Ectodermal cell (in vitro differentiated cells): ENCODE measurements around the gene PPIF.

Source experiments
- H3K27ac ChIP-seq: 2 replicates; pipeline ENCODE4 v1.7.0; 2013; ENCODE audit warnings: mild to moderate bottlenecking, low read depth, low read length; ENCODE audit not compliant: insufficient read depth, poor library complexity, severe bottlenecking
- H3K27me3 ChIP-seq: 2 replicates; pipeline ENCODE4 v1.7.0; 2013; ENCODE audit warnings: mild to moderate bottlenecking, low read length; ENCODE audit not compliant: insufficient read depth, control insufficient read depth, poor library complexity, severe bottlenecking
- H3K36me3 ChIP-seq: one replicate; pipeline ENCODE4 v1.7.0; 2013; ENCODE audit warnings: low read length; ENCODE audit not compliant: control insufficient read depth, insufficient read depth
- H3K4me1 ChIP-seq: one replicate; pipeline ENCODE4 v1.7.0; 2013; ENCODE audit warnings: low read length; ENCODE audit not compliant: control insufficient read depth, insufficient read depth
- H3K4me3 ChIP-seq: 2 replicates; pipeline ENCODE4 v1.7.0; 2013; ENCODE audit warnings: low read depth, low read length, control low read depth; ENCODE audit not compliant: insufficient read depth
- H3K9me3 ChIP-seq: 2 replicates; pipeline ENCODE4 v1.7.0; 2013; ENCODE audit warnings: mild to moderate bottlenecking, low read length, moderate library complexity; ENCODE audit not compliant: control insufficient read depth
- WGBS, 2 experiments: methylation state at CpG; one replicate each; pipeline ENCODE4 v1.1.7; 2013; ENCODE audit warnings: missing lambda C conversion rate in 2 of 2; 5-methylcytosine and 5-hydroxymethylcytosine counted together

Gene PPIF

GRCh38 chr10:79394664-79395063 is 47.4 kb downstream of the PPIF start:
- Histone ChIP-seq H3K36me3 (no peaks in the 10 kb centered on the region), H3K4me3 (no peak overlapping the region), H3K9me3 (no peaks in the 10 kb centered on the region), H3K4me1 (peaks cover 11% of the 10 kb centered on the region), H3K27me3 (no peaks in the 10 kb centered on the region), H3K27ac (no peak overlapping the region)
- WGBS, 2 experiments, result 92 to 93% methylated on average over 5 of the region's 5 CpGs

GRCh38 chr10:79396520-79396919 is 49.3 kb downstream of the PPIF start:
- peaks cover 15% of the 10 kb centered on the region for H3K4me1 ChIP-seq
- H3K4me3 ChIP-seq, result no peak overlapping the region
- no peaks in the 10 kb centered on the region for H3K36me3 ChIP-seq
- H3K27ac ChIP-seq, result no peak overlapping the region
- 92 to 94% methylated on average over 5 of the region's 5 CpGs for WGBS, 2 experiments
- no peaks in the 10 kb centered on the region for H3K27me3 ChIP-seq
- H3K9me3 ChIP-seq, result no peaks in the 10 kb centered on the region

- Histone ChIP-seq H3K27me3 (no peaks in the 10 kb centered on the region), H3K36me3 (no peaks in the 10 kb centered on the region), H3K4me3 (no peak overlapping the region), H3K9me3 (no peaks in the 10 kb centered on the region), H3K4me1 (peaks cover 19% of the 10 kb centered on the region), H3K27ac (no peak overlapping the region)
- WGBS, 2 experiments, result 90 to 91% methylated on average over 6 of the region's 6 CpGs
Measured at GRCh38 chr10:79397051-79397450, 49.8 kb downstream of the PPIF start.

- WGBS, 2 experiments, result 83 to 85% methylated on average over 17 of the region's 17 CpGs
Measured at GRCh38 chr10:79397575-79398303, 50.5 kb downstream of the PPIF start.

GRCh38 chr10:79398642-79399041 is 51.4 kb downstream of the PPIF start:
- Histone ChIP-seq H3K4me3 (no peak overlapping the region), H3K27ac (no peak overlapping the region), H3K36me3 (no peaks in the 10 kb centered on the region), H3K27me3 (no peaks in the 10 kb centered on the region), H3K9me3 (no peaks in the 10 kb centered on the region), H3K4me1 (peaks cover 32% of the 10 kb centered on the region)
- WGBS, 2 experiments, result 94 to 97% methylated on average over 4 of the region's 4 CpGs

More at GRCh38 chr10:79397575-79398303, 50.5 kb downstream of the PPIF start:
- no peak overlapping the region for H3K4me3 ChIP-seq
- H3K27me3 ChIP-seq, result no peaks in the 10 kb centered on the region
- H3K4me1 ChIP-seq, result peaks cover 23% of the 10 kb centered on the region
- no peaks in the 10 kb centered on the region for H3K36me3 ChIP-seq
- H3K9me3 ChIP-seq, result no peaks in the 10 kb centered on the region
- no peak overlapping the region for H3K27ac ChIP-seq

GRCh38 chr10:79399223-79399831 is 52.1 kb downstream of the PPIF start:
- whole genome bisulfite sequencing, 2 experiments, result 12 to 22% methylated on average over 15 of the region's 15 CpGs
- Histone ChIP-seq H3K27ac (peak overlapping the region; percentile 62), H3K36me3 (no peaks in the 10 kb centered on the region), H3K4me3 (no peak overlapping the region), H3K27me3 (no peaks in the 10 kb centered on the region), H3K9me3 (no peaks in the 10 kb centered on the region), H3K4me1 (peaks cover 39% of the 10 kb centered on the region)

- whole genome bisulfite sequencing, 2 experiments, result 76 to 81% methylated on average over 11 of the region's 11 CpGs
- no peaks in the 10 kb centered on the region for H3K9me3 ChIP-seq
- H3K4me1 ChIP-seq, result peaks cover 49% of the 10 kb centered on the region
- H3K4me3 ChIP-seq, result no peak overlapping the region
- H3K27me3 ChIP-seq, result no peaks in the 10 kb centered on the region
- no peak overlapping the region for H3K27ac ChIP-seq
- no peaks in the 10 kb centered on the region for H3K36me3 ChIP-seq
Measured at GRCh38 chr10:79400146-79401004, 53.1 kb downstream of the PPIF start.

- Histone ChIP-seq H3K27ac (no peak overlapping the region), H3K4me1 (peaks cover 58% of the 10 kb centered on the region), H3K36me3 (no peaks in the 10 kb centered on the region), H3K9me3 (no peaks in the 10 kb centered on the region), H3K27me3 (no peaks in the 10 kb centered on the region), H3K4me3 (no peak overlapping the region)
- WGBS, 2 experiments, result 81 to 82% methylated on average over 23 of the region's 23 CpGs
Measured at GRCh38 chr10:79401015-79401921, 54.0 kb downstream of the PPIF start.

- no peaks in the 10 kb centered on the region for H3K9me3 ChIP-seq
- H3K4me3 ChIP-seq, result no peak overlapping the region
- WGBS, 2 experiments, result 96 to 97% methylated on average over 7 of the region's 7 CpGs
- no peak overlapping the region for H3K27ac ChIP-seq
- no peaks in the 10 kb centered on the region for H3K36me3 ChIP-seq
- peaks cover 71% of the 10 kb centered on the region for H3K4me1 ChIP-seq
- no peaks in the 10 kb centered on the region for H3K27me3 ChIP-seq
Measured at GRCh38 chr10:79402625-79402946, 55.3 kb downstream of the PPIF start.
